Stimulated activated CD4-positive, alpha-beta T cell treated with anti-CD3 and anti-CD28 coated beads, Interleukin-4, amount 100 ng/mL, for 4 hours (primary cell): ENCODE measurements around the gene CCDC15.
A peak's percentile ranks its signal among the peaks of the same experiment; 100 is the strongest.

ENCODE experiments used
- DNase-seq, 2 experiments: peaks; one replicate each; pipeline ENCODE4 v3.0.0-alpha.2; 2020

CCDC15 gene

GRCh38 chr11:124953753-124954589, at the start of gene CCDC15:
Gene CCDC15 (plus strand): TSS chr11:124954202. CDS start chr11:124954733, 531 bp downstream.
- DNase-seq = peak; percentile 93 to 96

GRCh38 chr11:124915541-124916369, 38.2 kb upstream of the CCDC15 start:
- DNase-seq = no peak

- no peak for DNase-seq
Measured at GRCh38 chr11:124916370-124916710, 37.7 kb upstream of the CCDC15 start.

- no peak for DNase-seq
Measured at GRCh38 chr11:124917115-124917637, 36.8 kb upstream of the CCDC15 start.

GRCh38 chr11:124918950-124919349, 35.1 kb upstream of the CCDC15 start, which contains the start of gene HEPN1:
Gene HEPN1 (plus strand): TSS chr11:124919250.
- DNase-seq = no peak

- no peak for DNase-seq
Measured at GRCh38 chr11:124919898-124920297, 34.1 kb upstream of the CCDC15 start.

GRCh38 chr11:124920356-124920755, 33.6 kb upstream of the CCDC15 start:
- DNase-seq = no peak

- peak; percentile 78 to 82 for DNase-seq
Measured at GRCh38 chr11:124920870-124921609, 33.0 kb upstream of the CCDC15 start.

GRCh38 chr11:124922831-124923230, 31.2 kb upstream of the CCDC15 start:
- DNase-seq = no peak

GRCh38 chr11:124923296-124923695, 30.7 kb upstream of the CCDC15 start:
- no peak for DNase-seq

- DNase-seq = no peak
Measured at GRCh38 chr11:124928942-124929665, 24.9 kb upstream of the CCDC15 start.

- DNase-seq = no peak
Measured at GRCh38 chr11:124930799-124931198, 23.2 kb upstream of the CCDC15 start.

- DNase-seq = no peak
Measured at GRCh38 chr11:124934862-124935547, 19.0 kb upstream of the CCDC15 start.

- DNase-seq = no peak
Measured at GRCh38 chr11:124935548-124936514, 18.2 kb upstream of the CCDC15 start, which contains the start of gene HEPACAM. Gene HEPACAM (minus strand): TSS chr11:124936047. CDS start chr11:124936006, 41 bp downstream.

- DNase-seq = no peak
Measured at GRCh38 chr11:124937336-124937935, 16.6 kb upstream of the CCDC15 start.

GRCh38 chr11:124938206-124938765, 15.7 kb upstream of the CCDC15 start:
- no peak for DNase-seq

GRCh38 chr11:124938970-124939369, 15.0 kb upstream of the CCDC15 start:
- DNase-seq = no peak

GRCh38 chr11:124941703-124942102, 12.3 kb upstream of the CCDC15 start:
- DNase-seq = no peak
